Loucy (cell line): ENCODE results near the gene C10orf143.

Experiments used
- EZH2phosphoT487 ChIP-seq: fragments of 200-600 bp; IDR thresholded peaks from 2 replicates; pipeline ENCODE4 v1.6.1; 2018; ENCODE audit warnings: antibody characterized with exemption, mild to moderate bottlenecking, moderate library complexity, borderline replicate concordance
- TF ChIP-seq, protein P1 (sequence below): fragments of 200-600 bp; sonication (generic); conservative IDR thresholded peaks from 2 replicates; pipeline ENCODE4 v1.5.1; 2014; ENCODE audit warnings: mild to moderate bottlenecking, antibody characterized with exemption, low read length

GRCh38 chr10:130065251-130065650 is 45.4 kb downstream of the C10orf143 start:
- TF ChIP-seq, protein P1, sequence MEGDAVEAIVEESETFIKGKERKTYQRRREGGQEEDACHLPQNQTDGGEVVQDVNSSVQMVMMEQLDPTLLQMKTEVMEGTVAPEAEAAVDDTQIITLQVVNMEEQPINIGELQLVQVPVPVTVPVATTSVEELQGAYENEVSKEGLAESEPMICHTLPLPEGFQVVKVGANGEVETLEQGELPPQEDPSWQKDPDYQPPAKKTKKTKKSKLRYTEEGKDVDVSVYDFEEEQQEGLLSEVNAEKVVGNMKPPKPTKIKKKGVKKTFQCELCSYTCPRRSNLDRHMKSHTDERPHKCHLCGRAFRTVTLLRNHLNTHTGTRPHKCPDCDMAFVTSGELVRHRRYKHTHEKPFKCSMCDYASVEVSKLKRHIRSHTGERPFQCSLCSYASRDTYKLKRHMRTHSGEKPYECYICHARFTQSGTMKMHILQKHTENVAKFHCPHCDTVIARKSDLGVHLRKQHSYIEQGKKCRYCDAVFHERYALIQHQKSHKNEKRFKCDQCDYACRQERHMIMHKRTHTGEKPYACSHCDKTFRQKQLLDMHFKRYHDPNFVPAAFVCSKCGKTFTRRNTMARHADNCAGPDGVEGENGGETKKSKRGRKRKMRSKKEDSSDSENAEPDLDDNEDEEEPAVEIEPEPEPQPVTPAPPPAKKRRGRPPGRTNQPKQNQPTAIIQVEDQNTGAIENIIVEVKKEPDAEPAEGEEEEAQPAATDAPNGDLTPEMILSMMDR, result no peak
- TF ChIP-seq EZH2phosphoT487, result no peak
